ENCODE measurements around the gene BMP2. TPM values are rescaled to one million over a fixed set of nuclear protein-coding genes. Genes with fewer than 3 reads are reported as not detected.

BMP2 gene
- polyA plus RNA-seq (3.4 to 5.0 TPM (median 3.6 TPM) in 3 replicates), polyA minus RNA-seq (2.7 to 3.9 TPM (median 3.7 TPM) in 3 replicates)
- 3.2 TPM for polyA plus RNA-seq (2011; ENCODE audit: low read depth)
- polyA plus RNA-seq (2011; cell fraction: cytosol; rRNA removed), result 2.8 and 3.6 TPM in 2 replicates
- 6.9 and 7.1 TPM in 2 replicates for polyA plus RNA-seq (2011; cell fraction: nucleus; rRNA removed)
- 5.1 and 10.6 TPM in 2 replicates for polyA plus RNA-seq (2012; ENCODE audit: low replicate concordance)
- polyA minus RNA-seq (2011; cell fraction: cytosol; rRNA and poly(A)+ RNA removed), result 6.3 TPM
- polyA minus RNA-seq (2011; cell fraction: nucleus; rRNA and poly(A)+ RNA removed), result 7.6 and 10.5 TPM in 2 replicates

- Histone ChIP-seq H3K27me3 (ENCODE audit: control insufficient read depth, extremely low read depth, insufficient read depth, low read length) (no peaks in the 10 kb centered on the region), H3K79me2 (ENCODE audit: control insufficient read depth, insufficient read depth, low read length) (peaks cover 19% of the 10 kb centered on the region), H3K4me2 (ENCODE audit: control insufficient read depth, extremely low read depth, insufficient read depth, low read depth, low read length) (peak within 1 kb of the TSS; percentile 92), H4K20me1 (ENCODE audit: control insufficient read depth, extremely low read depth, insufficient read depth, low read length) (no peaks in the 10 kb centered on the region), H3K36me3 (ENCODE audit: control insufficient read depth in 2 of 2, extremely low read depth in 1 of 2, insufficient read depth in 2 of 2, low read length in 2 of 2) (no peaks in the 10 kb centered on the region), H3K9me3 (ENCODE audit: control insufficient read depth, low read depth, low read length) (no peaks in the 10 kb centered on the region), H3K4me1 (ENCODE audit: control insufficient read depth, extremely low read depth, insufficient read depth, low read length) (peaks cover 17% of the 10 kb centered on the region), H2AFZ (ENCODE audit: control insufficient read depth, low read length) (peak within 1 kb of the TSS; percentile 91), H3K27ac (ENCODE audit: control insufficient read depth, insufficient read depth, low read length) (peak within 1 kb of the TSS; percentile 68), H3K4me3 (ENCODE audit: control insufficient read depth in 2 of 3, extremely low read depth in 1 of 3, insufficient read depth in 2 of 3, low read depth in 1 of 3, low read length in 3 of 3) (peak within 1 kb of the TSS; percentile 73 to 91 (median 83)), H3K9ac (ENCODE audit: control insufficient read depth, extremely low read depth, insufficient read depth, low read length) (peak within 1 kb of the TSS; percentile 82), H3K9me1 (ENCODE audit: control insufficient read depth, extremely low read depth, insufficient read depth, low read length) (no peaks in the 10 kb centered on the region)
- FAIRE-seq (no peak), DNase-seq (ENCODE audit: low read depth, low spot score) (no peak)
- no peak for TF ChIP-seq EZH2 (IDR thresholded peaks at IDR 0.05; ENCODE audit: low read length)
- peak in 1 of 3 experiments; percentile 16 for TF ChIP-seq CTCF (optimal IDR thresholded peaks at IDR 0.05 in 1 of 3, IDR thresholded peaks at IDR 0.05 in 1 of 3, conservative IDR thresholded peaks at IDR 0.05 in 1 of 3; ENCODE audit: extremely low read depth in 1 of 3, insufficient read depth in 2 of 3, low read length in 3 of 3)
- dilution Hi-C loops (cut with MboI; ENCODE audit: extremely low pct_ligation_motif_present, low sequenced_read_pairs), result no loop called here
Measured at GRCh38 chr20:6767536-6768227, at the start of gene BMP2. TSS of gene BMP2 (plus strand) at chr20:6767686. CDS start at chr20:6770127, 2,441 bp downstream.

GRCh38 chr20:6718662-6719368 lies 48.7 kb upstream of the BMP2 start:
- dilution Hi-C loops (cut with MboI; ENCODE audit: extremely low pct_ligation_motif_present, low sequenced_read_pairs), result no loop called here
- no peaks in the 10 kb centered on the region for H3K9me1 ChIP-seq (ENCODE audit: control insufficient read depth, extremely low read depth, insufficient read depth, low read length)
- H3K4me2 ChIP-seq (ENCODE audit: control insufficient read depth, extremely low read depth, insufficient read depth, low read depth, low read length), result no peak overlapping the region
- no peak for TF ChIP-seq EZH2 (IDR thresholded peaks at IDR 0.05; ENCODE audit: low read length)
- TF ChIP-seq CTCF (optimal IDR thresholded peaks at IDR 0.05 in 1 of 3, IDR thresholded peaks at IDR 0.05 in 1 of 3, conservative IDR thresholded peaks at IDR 0.05 in 1 of 3; ENCODE audit: extremely low read depth in 1 of 3, insufficient read depth in 2 of 3, low read length in 3 of 3), result no peak
- peak; percentile 87 for DNase-seq (ENCODE audit: low read depth, low spot score)
- peak; percentile 90 for FAIRE-seq
- H4K20me1 ChIP-seq (ENCODE audit: control insufficient read depth, extremely low read depth, insufficient read depth, low read length), result no peaks in the 10 kb centered on the region
- H3K9me3 ChIP-seq (ENCODE audit: control insufficient read depth, low read depth, low read length), result peaks cover 5% of the 10 kb centered on the region
- peak overlapping the region; percentile 38 for H3K27ac ChIP-seq (ENCODE audit: control insufficient read depth, insufficient read depth, low read length)
- no peaks in the 10 kb centered on the region for H3K36me3 ChIP-seq (ENCODE audit: control insufficient read depth in 2 of 2, extremely low read depth in 1 of 2, insufficient read depth in 2 of 2, low read length in 2 of 2)
- peaks cover 17% of the 10 kb centered on the region for H3K4me1 ChIP-seq (ENCODE audit: control insufficient read depth, extremely low read depth, insufficient read depth, low read length)
- no peaks in the 10 kb centered on the region for H3K27me3 ChIP-seq (ENCODE audit: control insufficient read depth, extremely low read depth, insufficient read depth, low read length)
- H3K4me3 ChIP-seq (ENCODE audit: control insufficient read depth in 2 of 3, extremely low read depth in 1 of 3, insufficient read depth in 2 of 3, low read depth in 1 of 3, low read length in 3 of 3), result no peak overlapping the region
- H2AFZ ChIP-seq (ENCODE audit: control insufficient read depth, low read length), result peak overlapping the region; percentile 46
- H3K79me2 ChIP-seq (ENCODE audit: control insufficient read depth, insufficient read depth, low read length), result no peaks in the 10 kb centered on the region
- no peak overlapping the region for H3K9ac ChIP-seq (ENCODE audit: control insufficient read depth, extremely low read depth, insufficient read depth, low read length)
